Trophoblast cell (in vitro differentiated cells and primary cell): ENCODE measurements around the gene ZNF43.
"Not testable (repeated sequence)": the region's sequence is repeated elsewhere in the genome, so short reads cannot be mapped to it uniquely, and the experiment has no call there.

ENCODE experiments used
- DNase-seq, 2 donors: peaks; one replicate each; pipeline ENCODE4 v3.0.0-alpha.2; 2016
- H2AFZ ChIP-seq: 2 replicates; pipeline ENCODE4 v1.6.1; 2013; ENCODE audit warnings: low read length, moderate library complexity, mild to moderate bottlenecking; ENCODE audit not compliant: insufficient read depth, poor library complexity
- H2AK5ac ChIP-seq: 2 replicates; pipeline ENCODE4 v1.6.1; 2013; ENCODE audit warnings: mild to moderate bottlenecking, low read length
- H2BK120ac ChIP-seq: 2 replicates; pipeline ENCODE4 v1.6.1; 2013; ENCODE audit warnings: low read length, mild to moderate bottlenecking, moderate library complexity; ENCODE audit not compliant: insufficient read depth, poor library complexity
- H2BK12ac ChIP-seq: 2 replicates; pipeline ENCODE4 v1.6.1; 2013; ENCODE audit warnings: mild to moderate bottlenecking, low read length, moderate library complexity
- H2BK5ac ChIP-seq: 2 replicates; pipeline ENCODE4 v1.6.1; 2013; ENCODE audit warnings: low read length, low read depth, moderate library complexity, mild to moderate bottlenecking; ENCODE audit not compliant: poor library complexity
- H3K14ac ChIP-seq: 2 replicates; pipeline ENCODE4 v1.6.1; 2013; ENCODE audit warnings: mild to moderate bottlenecking, low read length
- H3K18ac ChIP-seq: 2 replicates; pipeline ENCODE4 v1.6.1; 2013; ENCODE audit warnings: mild to moderate bottlenecking, low read length
- H3K23ac ChIP-seq: 2 replicates; pipeline ENCODE4 v1.6.1; 2013; ENCODE audit warnings: low read length
- H3K27ac ChIP-seq: 2 replicates; pipeline ENCODE4 v1.5.1; 2013; ENCODE audit warnings: low read depth, mild to moderate bottlenecking, inconsistent platforms, low read length, moderate library complexity
- H3K27me3 ChIP-seq: 2 replicates; pipeline ENCODE4 v1.6.1; 2013; ENCODE audit warnings: inconsistent platforms, mild to moderate bottlenecking, low read length, moderate library complexity; ENCODE audit not compliant: insufficient read depth
- H3K36me3 ChIP-seq, 2 experiments: 1 replicate in 1 of 2; 2 replicates in 1 of 2; pipeline ENCODE4 v1.6.1; 2013; ENCODE audit warnings: low read length in 2 of 2, mild to moderate bottlenecking in 2 of 2, moderate library complexity in 1 of 2; ENCODE audit not compliant: insufficient read depth in 2 of 2, control insufficient read depth in 1 of 2
- H3K4ac ChIP-seq: 2 replicates; pipeline ENCODE4 v1.6.1; 2013; ENCODE audit warnings: low read depth, mild to moderate bottlenecking, low read length, moderate library complexity
- H3K4me1 ChIP-seq, 2 experiments: 1 replicate in 1 of 2; 2 replicates in 1 of 2; pipeline ENCODE4 v1.6.1; 2013; ENCODE audit warnings: low read length in 2 of 2, mild to moderate bottlenecking in 2 of 2, moderate library complexity in 1 of 2; ENCODE audit not compliant: insufficient read depth in 2 of 2, control insufficient read depth in 1 of 2
- H3K4me2 ChIP-seq: 2 replicates; pipeline ENCODE4 v1.6.1; 2013; ENCODE audit warnings: inconsistent platforms, mild to moderate bottlenecking, low read length, moderate library complexity
- H3K4me3 ChIP-seq: 2 replicates; pipeline ENCODE4 v1.5.1; 2013; ENCODE audit warnings: mild to moderate bottlenecking, low read depth, low read length, inconsistent platforms
- H3K79me1 ChIP-seq: one replicate; pipeline ENCODE4 v1.6.1; 2013; ENCODE audit warnings: low read length
- H3K79me2 ChIP-seq: 2 replicates; pipeline ENCODE4 v1.6.1; 2013; ENCODE audit warnings: low read length, mild to moderate bottlenecking; ENCODE audit not compliant: control insufficient read depth, insufficient read depth, poor library complexity
- H3K9ac ChIP-seq: 2 replicates; pipeline ENCODE4 v1.6.1; 2013; ENCODE audit warnings: mild to moderate bottlenecking, low read length
- H3K9me3 ChIP-seq: 2 replicates; pipeline ENCODE4 v1.6.1; 2013; ENCODE audit warnings: low read depth, mild to moderate bottlenecking, control low read depth, inconsistent platforms, low read length; ENCODE audit not compliant: insufficient read depth
- H4K12ac ChIP-seq: 2 replicates; pipeline ENCODE4 v1.6.1; 2013; ENCODE audit warnings: low read depth, mild to moderate bottlenecking, low read length, moderate library complexity
- H4K8ac ChIP-seq: 2 replicates; pipeline ENCODE4 v1.6.1; 2013; ENCODE audit warnings: low read depth, mild to moderate bottlenecking, low read length, moderate library complexity
- H4K91ac ChIP-seq: one replicate; pipeline ENCODE4 v1.6.1; 2013; ENCODE audit warnings: low read depth, mild to moderate bottlenecking, low read length, moderate library complexity
- WGBS: extraction: QIAGEN DNeasy Blood & Tissue Kit; methylation state at CpG from one replicate; pipeline ENCODE4 v1.1.7; 2013; ENCODE audit warnings: missing lambda C conversion rate; ENCODE audit not compliant: insufficient read length, insufficient coverage; ENCODE audit errors: extremely low coverage; 5-methylcytosine and 5-hydroxymethylcytosine counted together

ZNF43 gene

GRCh38 chr19:21880761-21881160 lies 44.8 kb upstream of the ZNF43 start:
- H4K12ac ChIP-seq, H4K91ac ChIP-seq, H3K27me3 ChIP-seq, H3K4me3 ChIP-seq, H3K4ac ChIP-seq, H3K4me1 ChIP-seq, H3K79me2 ChIP-seq, H3K18ac ChIP-seq, H3K9ac ChIP-seq, H3K79me1 ChIP-seq, H3K27ac ChIP-seq, DNase-seq, H3K4me2 ChIP-seq, H3K23ac ChIP-seq, H2AK5ac ChIP-seq, H3K36me3 ChIP-seq, H2BK12ac ChIP-seq, H2BK5ac ChIP-seq, H3K14ac ChIP-seq, H2AFZ ChIP-seq, H2BK120ac ChIP-seq, H4K8ac ChIP-seq: not testable (repeated sequence)
- peaks cover 16% of the 10 kb centered on the region for H3K9me3 ChIP-seq
- no CpG with 5 or more reads among the region's 9 CpGs for WGBS

- Histone ChIP-seq H3K9me3 (peaks cover 18% of the 10 kb centered on the region), H3K18ac (no peak overlapping the region), H3K9ac (no peak overlapping the region), H3K23ac (no peak overlapping the region), H3K14ac (no peak overlapping the region), H2BK120ac (no peak overlapping the region), H2AK5ac (no peak overlapping the region), H4K12ac (no peak overlapping the region), H3K4me2 (no peak overlapping the region), H3K27ac (no peak overlapping the region), H3K4me3 (peak overlapping the region; percentile 55), H3K4ac (no peak overlapping the region), H2AFZ (no peak overlapping the region), H2BK5ac (no peak overlapping the region), H4K8ac (no peak overlapping the region), H4K91ac (no peak overlapping the region), H3K79me1 (no peaks in the 10 kb centered on the region), H3K36me3 (no peaks in the 10 kb centered on the region), H3K4me1 (no peaks in the 10 kb centered on the region), H2BK12ac (no peak overlapping the region), H3K27me3 (no peaks in the 10 kb centered on the region), H3K79me2 (no peaks in the 10 kb centered on the region)
- peak; percentile 75 to 84 for DNase-seq
- no CpG with 5 or more reads among the region's 4 CpGs for WGBS
Observed at GRCh38 chr19:21878646-21879045, 42.7 kb upstream of the ZNF43 start.

DNA sequence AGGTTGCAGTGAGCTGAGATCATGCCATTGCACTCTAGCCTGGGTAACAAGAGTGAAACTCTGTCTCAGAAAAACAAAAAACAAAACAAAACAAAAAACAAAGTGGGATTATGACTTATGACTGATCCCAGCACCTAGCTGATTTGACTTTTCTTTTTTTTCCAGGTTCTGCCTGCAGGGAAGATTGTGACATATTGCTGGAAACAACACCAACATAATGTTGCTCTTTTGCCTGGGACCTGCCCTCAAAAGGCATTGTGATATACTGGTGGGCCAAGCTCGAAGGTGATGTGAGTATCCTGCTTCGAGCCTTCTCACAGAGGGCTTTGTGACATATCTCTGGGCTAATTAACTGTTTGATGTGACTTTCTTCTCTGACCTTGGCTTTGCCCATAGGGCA lies 42.0 kb upstream of the ZNF43 start:
- DNase-seq = peak; percentile 56 to 85
- Histone ChIP-seq H2BK12ac (no peak overlapping the region), H2BK120ac (no peak overlapping the region), H3K23ac (no peak overlapping the region), H3K14ac (no peak overlapping the region), H3K79me2 (no peaks in the 10 kb centered on the region), H3K9ac (no peak overlapping the region), H3K36me3 (no peaks in the 10 kb centered on the region), H2BK5ac (no peak overlapping the region), H3K18ac (no peak overlapping the region), H3K79me1 (no peaks in the 10 kb centered on the region), H2AFZ (no peak overlapping the region), H4K12ac (no peak overlapping the region), H2AK5ac (no peak overlapping the region), H3K4ac (no peak overlapping the region), H3K4me2 (no peak overlapping the region), H3K27ac (no peak overlapping the region), H4K91ac (no peak overlapping the region), H3K9me3 (peaks cover 17% of the 10 kb centered on the region), H4K8ac (no peak overlapping the region), H3K27me3 (no peaks in the 10 kb centered on the region), H3K4me3 (no peak overlapping the region), H3K4me1 (no peaks in the 10 kb centered on the region)
- WGBS = no CpG with 5 or more reads among the region's 2 CpGs

- not testable (repeated sequence) for H2AFZ ChIP-seq, H3K36me3 ChIP-seq, H2BK120ac ChIP-seq, H4K91ac ChIP-seq, H3K4ac ChIP-seq, H3K9ac ChIP-seq, H3K4me3 ChIP-seq, H3K27me3 ChIP-seq, H2BK12ac ChIP-seq, H3K27ac ChIP-seq, H3K18ac ChIP-seq, H3K4me2 ChIP-seq, H2AK5ac ChIP-seq, H3K79me1 ChIP-seq, H3K14ac ChIP-seq, H3K23ac ChIP-seq, H4K12ac ChIP-seq, H3K79me2 ChIP-seq, H2BK5ac ChIP-seq, H3K4me1 ChIP-seq, H4K8ac ChIP-seq
- DNase-seq = peak in 1 of 2 donors; percentile 21
- no CpG with 5 or more reads among the region's 7 CpGs for WGBS
- peaks cover 17% of the 10 kb centered on the region for H3K9me3 ChIP-seq
Observed at GRCh38 chr19:21876608-21877007, 40.6 kb upstream of the ZNF43 start.
